GM19467 (cell line): Measurements from ENCODE around the gene DCAF10.
"Not testable (repeated sequence)": the region's sequence is repeated elsewhere in the genome, so short reads cannot be mapped to it uniquely, and the experiment has no call there.

Source experiments
- ATAC-seq: cut with Tn5 transposase; IDR thresholded peaks from one replicate; pipeline ENCODE4 v1.9.1; 2021; ENCODE audit warnings: mild to moderate bottlenecking, moderate library complexity; ENCODE audit not compliant: unreplicated experiment

DCAF10 gene, protein sequence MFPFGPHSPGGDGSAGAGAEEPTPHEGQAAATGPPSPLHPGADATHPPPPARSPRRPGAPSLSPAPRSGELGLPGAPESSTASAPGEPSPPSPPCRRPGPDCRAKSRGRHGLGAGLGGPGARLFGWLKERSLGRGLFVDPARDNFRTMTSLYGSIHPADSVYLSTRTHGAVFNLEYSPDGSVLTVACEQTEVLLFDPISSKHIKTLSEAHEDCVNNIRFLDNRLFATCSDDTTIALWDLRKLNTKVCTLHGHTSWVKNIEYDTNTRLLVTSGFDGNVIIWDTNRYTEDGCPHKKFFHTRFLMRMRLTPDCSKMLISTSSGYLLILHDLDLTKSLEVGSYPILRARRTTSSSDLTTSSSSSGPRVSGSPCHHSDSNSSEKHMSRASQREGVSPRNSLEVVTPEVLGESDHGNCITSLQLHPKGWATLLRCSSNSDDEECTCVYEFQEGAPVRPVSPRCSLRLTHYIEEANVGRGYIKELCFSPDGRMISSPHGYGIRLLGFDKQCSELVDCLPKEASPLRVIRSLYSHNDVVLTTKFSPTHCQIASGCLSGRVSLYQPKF

GRCh38 chr9:37800631-37801286 is at the start of gene DCAF10:
TSS of gene DCAF10 (plus strand) at chr9:37800797. CDS start at chr9:37800867, 70 bp downstream.
- peak; percentile 66 for ATAC-seq

- ATAC-seq: no peak
Observed at GRCh38 chr9:37751186-37751585, 49.4 kb upstream of the DCAF10 start.

DNA sequence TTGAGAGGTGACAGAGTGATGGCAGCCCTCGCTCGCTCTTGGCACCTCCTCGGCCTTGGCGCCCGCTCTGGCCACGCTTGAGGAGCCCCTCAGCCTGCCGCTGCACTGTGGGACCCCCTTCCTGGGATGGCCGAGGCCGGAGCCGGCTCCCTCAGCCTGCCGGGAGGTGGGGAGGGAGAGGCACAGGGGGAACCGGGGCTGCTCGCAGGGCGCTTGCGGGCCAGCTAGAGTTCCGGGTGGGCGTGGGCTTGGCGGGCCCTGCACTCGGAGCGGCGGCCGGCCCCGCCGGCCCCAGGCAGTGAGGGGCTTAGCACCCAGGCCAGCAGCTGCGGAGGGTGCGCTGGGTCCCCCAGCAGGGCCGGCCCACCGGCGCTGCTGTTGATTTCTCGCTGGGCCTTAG is 48.9 kb upstream of the DCAF10 start:
- ATAC-seq: not testable (repeated sequence)

GRCh38 chr9:37752112-37752511 is 48.5 kb upstream of the DCAF10 start:
- not testable (repeated sequence) for ATAC-seq

DNA sequence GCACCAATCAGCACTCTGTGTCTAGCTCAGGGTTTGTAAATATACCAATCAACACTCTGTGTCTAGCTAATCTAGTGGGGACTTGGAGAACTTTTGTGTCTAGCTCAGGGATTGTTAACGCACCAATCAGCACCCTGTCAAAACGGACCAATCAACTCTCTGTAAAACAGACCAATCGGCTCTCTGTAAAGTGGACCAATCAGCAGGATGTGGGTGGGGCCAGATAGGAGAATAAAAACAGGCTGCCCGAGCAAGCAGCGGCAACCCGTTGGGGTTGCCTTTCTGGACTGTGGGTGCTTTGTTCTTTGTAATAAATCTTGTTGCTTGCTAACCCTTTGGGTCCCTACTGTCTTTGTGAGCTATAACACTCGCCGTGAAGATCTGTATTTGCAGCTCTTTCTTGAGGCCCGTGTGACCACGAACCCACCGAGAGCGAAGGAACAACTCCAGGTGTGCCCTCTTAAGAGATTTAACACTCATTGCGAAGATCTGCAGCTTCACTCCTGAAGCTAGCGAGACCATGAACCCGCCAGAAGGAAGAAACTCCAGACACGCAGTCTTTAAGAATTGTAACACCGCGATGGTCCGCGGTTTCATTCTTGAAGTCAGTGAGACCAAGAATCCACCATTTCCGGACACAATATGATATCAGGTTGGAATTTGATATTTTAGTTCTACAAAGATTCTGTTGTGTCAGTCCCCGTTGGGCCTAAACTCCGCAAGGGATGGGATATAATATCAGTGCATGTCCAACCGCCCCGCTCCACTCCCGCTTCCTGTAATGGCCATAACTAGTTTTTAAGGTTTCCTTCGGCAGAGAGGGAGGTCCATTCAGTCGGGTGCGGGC is 47.7 kb upstream of the DCAF10 start:
- no peak for ATAC-seq

- peak; percentile 88 for ATAC-seq
Observed at GRCh38 chr9:37753489-37754190, 47.0 kb upstream of the DCAF10 start, which contains the start of gene TRMT10B. TSS of gene TRMT10B (plus strand) at chr9:37753805. CDS start at chr9:37761932, 8,127 bp downstream.

GRCh38 chr9:37758747-37759146 is 41.9 kb upstream of the DCAF10 start:
- no peak for ATAC-seq

DNA sequence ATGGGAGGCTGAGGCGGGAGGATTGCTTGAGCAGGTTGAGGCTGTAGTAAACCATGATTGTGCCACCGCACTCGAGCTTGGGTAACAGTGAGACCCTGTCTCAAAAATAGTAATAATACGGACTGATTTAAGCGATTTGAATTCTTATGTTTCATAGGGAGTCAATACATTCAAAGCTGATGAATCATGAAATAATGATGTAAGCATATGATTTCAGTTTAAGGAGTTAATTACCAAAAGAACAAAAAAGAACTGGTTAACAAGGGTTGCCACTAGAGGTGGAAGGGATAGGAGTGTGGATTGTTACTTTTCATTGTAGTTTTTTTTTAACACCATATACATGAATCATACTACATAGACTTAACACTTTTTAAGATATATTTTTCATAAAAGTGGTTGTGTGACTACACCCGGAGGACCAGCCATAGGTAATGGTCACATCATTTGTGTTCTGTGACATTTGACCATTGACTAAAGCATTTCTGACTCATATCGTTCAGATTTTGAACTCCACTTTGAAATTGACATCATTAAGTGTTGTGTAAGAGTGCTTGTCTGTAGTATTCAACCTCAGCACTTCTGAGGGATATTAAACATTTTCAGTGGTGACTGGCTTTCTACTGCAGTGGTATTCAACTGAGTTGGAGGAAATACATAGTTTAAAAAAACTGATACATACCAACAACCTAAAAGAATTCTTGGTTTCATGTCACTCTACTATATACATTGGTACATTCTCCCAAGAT is 40.0 kb upstream of the DCAF10 start:
- ATAC-seq: no peak

DNA sequence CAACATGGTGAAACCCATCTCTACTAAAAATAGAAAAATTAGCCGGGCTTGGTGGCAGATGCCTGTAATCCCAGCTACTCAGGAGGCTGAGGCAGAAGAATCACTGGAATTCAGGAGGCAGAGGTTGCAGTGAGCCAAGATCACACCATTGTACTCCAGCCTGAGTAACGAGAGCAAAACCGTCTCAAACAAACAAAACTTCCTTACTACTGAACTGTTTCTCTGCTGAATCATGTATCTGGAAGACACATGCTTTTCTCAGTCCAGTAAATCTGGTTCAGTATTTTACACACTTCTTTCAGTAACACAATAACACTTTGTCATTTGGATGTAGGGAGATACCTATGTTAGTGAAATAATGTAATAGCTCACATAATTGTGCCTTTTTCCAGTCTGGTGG is 39.1 kb upstream of the DCAF10 start:
- no peak for ATAC-seq

- not testable (repeated sequence) for ATAC-seq
Observed at GRCh38 chr9:37765263-37765662, 35.3 kb upstream of the DCAF10 start.

- ATAC-seq: no peak
Observed at GRCh38 chr9:37769306-37769705, 31.3 kb upstream of the DCAF10 start.

- no peak for ATAC-seq
Observed at GRCh38 chr9:37769995-37770394, 30.6 kb upstream of the DCAF10 start.

GRCh38 chr9:37775216-37775919 is 25.2 kb upstream of the DCAF10 start:
- ATAC-seq: no peak

DNA sequence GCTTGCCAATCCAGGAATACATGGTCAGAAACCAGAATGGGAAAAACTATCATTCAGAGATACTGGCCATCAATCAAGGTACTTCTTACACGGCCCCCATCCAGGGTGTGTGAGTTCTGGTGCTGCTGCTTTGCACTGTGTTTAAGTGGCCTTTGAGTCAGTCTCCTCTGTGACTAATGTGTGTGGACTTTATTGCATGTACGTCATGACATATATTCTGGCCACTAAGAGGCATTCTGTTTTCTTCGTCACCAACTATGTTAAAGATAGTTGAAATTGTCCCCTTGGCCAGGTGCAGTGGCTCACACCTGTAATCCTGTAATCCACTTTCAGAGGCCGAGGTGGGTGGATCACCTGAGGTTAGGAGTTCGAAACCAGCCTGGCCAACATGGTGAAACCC is 24.3 kb upstream of the DCAF10 start:
- ATAC-seq: no peak

DNA sequence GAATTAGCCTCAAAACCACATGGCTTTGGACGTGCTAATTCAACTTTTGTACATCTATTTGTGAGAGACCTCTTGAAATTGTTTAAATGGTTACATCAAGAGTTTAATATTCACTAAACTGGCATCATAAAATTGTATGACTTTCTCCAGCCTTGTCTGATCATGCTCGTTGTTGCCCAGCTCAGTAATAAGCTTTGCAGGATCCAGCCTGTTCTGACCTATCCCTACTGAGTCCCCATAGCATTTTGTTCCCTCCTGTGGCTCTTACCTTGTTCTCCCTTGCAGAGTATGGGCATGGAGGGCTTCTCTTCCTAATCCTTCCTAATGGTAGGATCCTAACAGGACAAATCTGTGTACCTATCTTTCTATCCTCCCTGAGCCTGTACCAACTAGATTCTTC is 22.1 kb upstream of the DCAF10 start:
- ATAC-seq: no peak

DNA sequence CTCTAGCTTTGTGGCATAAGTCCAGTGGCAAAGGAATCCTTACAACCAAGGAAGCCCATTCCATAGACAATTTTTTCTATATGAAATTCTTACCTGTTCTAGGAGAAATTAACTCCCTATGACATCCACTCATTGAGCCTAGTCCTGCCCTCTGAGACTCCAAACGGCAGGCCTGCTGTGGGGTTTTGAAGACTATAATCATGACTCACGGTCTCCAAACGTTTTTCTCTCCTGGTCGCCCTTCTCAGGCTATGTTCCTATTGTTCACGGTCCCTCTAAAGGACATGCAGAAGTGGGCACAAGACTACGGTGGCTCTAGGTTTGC is 16.3 kb upstream of the DCAF10 start:
- ATAC-seq: no peak

DNA sequence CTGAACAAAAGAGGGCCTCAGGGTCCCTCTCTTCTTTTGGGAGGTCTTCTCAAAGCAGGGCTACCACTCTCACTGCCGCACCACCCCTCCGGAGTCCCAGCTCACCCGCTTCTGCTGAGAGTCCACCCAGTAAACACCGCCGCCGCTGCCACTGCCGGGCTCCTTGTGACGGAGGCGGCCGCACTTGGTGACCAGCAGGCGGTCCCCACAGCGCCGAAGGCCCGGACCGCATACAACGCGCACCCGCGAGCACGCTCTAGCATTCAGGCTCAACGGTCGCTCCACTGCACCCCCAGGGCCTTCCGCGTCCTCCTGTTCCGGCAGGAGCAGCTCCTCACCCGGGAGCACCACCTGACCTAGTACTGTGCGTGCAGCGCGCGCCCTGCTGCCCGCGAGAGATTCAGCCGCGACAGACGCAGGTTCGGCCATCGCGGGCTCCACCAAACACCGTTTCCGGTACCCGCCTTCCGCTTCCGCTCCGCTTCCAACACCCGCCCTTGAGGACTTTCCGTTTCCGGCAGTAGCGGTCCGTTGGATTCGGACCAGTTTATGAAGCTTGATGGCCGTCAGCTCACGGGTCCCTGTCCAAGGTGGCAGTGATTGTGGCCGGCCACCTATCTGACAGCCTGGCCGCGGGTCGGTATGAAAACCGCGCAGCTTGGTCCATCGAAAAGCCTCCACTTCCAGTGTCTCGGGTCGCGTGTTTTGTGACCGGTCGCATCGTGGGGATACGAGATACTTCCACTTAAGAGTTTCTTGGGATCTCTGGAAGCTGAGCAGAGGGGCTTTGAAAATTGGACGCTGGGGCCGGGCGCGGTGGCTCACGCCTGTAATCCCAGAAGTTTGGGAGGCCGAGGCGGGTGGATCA is 15.7 kb upstream of the DCAF10 start, which contains the start of gene EXOSC3:
EXOSC3 (minus strand) TSS at position 449 of the 868 bp plus-strand sequence; CDS start at position 429, 20 bp downstream.
- peak; percentile 89 for ATAC-seq

GRCh38 chr9:37787059-37787458 is 13.5 kb upstream of the DCAF10 start:
- no peak for ATAC-seq
